GM23338 (cell line): ENCODE data around the gene KCNMA1. TPM values are rescaled to one million over a fixed set of nuclear protein-coding genes. Genes with fewer than 3 reads are reported as not detected.

ENCODE experiments used
- ATAC-seq: fragments of 200-7000 bp; cut with Tn5 transposase; 3 replicates; pipeline ENCODE4 v1.9.1; 2020
- DNase-seq: peaks from one replicate; pipeline ENCODE4 v3.0.0-alpha.2; 2015; ENCODE audit warnings: low spot score
- H2AFZ ChIP-seq: fragments of 200-600 bp; sonication (generic); 2 replicates; pipeline ENCODE4 v1.8.0; 2016; ENCODE audit warnings: antibody characterized with exemption, mild to moderate bottlenecking, moderate library complexity
- H3F3A ChIP-seq: fragments of 200-600 bp; sonication (generic); replicated peaks from 2 replicates; pipeline ENCODE4 v1.8.0; 2017; ENCODE audit warnings: antibody characterized with exemption, mixed run types, low read depth
- H3K27ac ChIP-seq: fragments of 200-600 bp; sonication (generic); 2 replicates; pipeline ENCODE4 v1.6.1; 2016; ENCODE audit warnings: low read depth
- H3K27me3 ChIP-seq: fragments of 200-600 bp; sonication (generic); 2 replicates; pipeline ENCODE4 v1.8.0; 2016; ENCODE audit warnings: mild to moderate bottlenecking, mixed run types, moderate library complexity; ENCODE audit not compliant: insufficient read depth
- H3K36me3 ChIP-seq: fragments of 200-600 bp; sonication (generic); 2 replicates; pipeline ENCODE4 v1.8.0; 2016; ENCODE audit warnings: mild to moderate bottlenecking; ENCODE audit not compliant: insufficient read depth
- H3K4me1 ChIP-seq: fragments of 200-600 bp; sonication (generic); 2 replicates; pipeline ENCODE4 v1.8.0; 2016; ENCODE audit warnings: mild to moderate bottlenecking, moderate library complexity; ENCODE audit not compliant: insufficient read depth
- H3K4me2 ChIP-seq: fragments of 200-600 bp; sonication (generic); 2 replicates; pipeline ENCODE4 v1.7.1; 2017; ENCODE audit warnings: mixed run types
- H3K4me3 ChIP-seq: fragments of 200-600 bp; sonication (generic); 2 replicates; pipeline ENCODE4 v1.6.1; 2016; ENCODE audit warnings: mixed run types
- H3K79me2 ChIP-seq: fragments of 200-600 bp; sonication (generic); replicated peaks from 2 replicates; pipeline ENCODE4 v1.8.0; 2017; ENCODE audit warnings: mild to moderate bottlenecking; ENCODE audit not compliant: insufficient read depth
- H3K9me2 ChIP-seq: fragments of 200-600 bp; sonication (generic); 2 replicates; pipeline ENCODE4 v1.8.0; 2017; ENCODE audit not compliant: insufficient read depth
- H4K20me1 ChIP-seq: fragments of 200-600 bp; sonication (generic); replicated peaks from 2 replicates; pipeline ENCODE4 v1.8.0; 2017; ENCODE audit warnings: mild to moderate bottlenecking; ENCODE audit not compliant: insufficient read depth
- H3K27ac Mint-ChIP-seq: 2 replicates; pipeline ENCODE4 v1.8.0; 2020; ENCODE audit warnings: inconsistent platforms, mild to moderate bottlenecking, moderate library complexity, mixed read lengths
- H3K27me3 Mint-ChIP-seq: 3 replicates; pipeline ENCODE4 v1.8.0; 2022; ENCODE audit warnings: low read depth, mild to moderate bottlenecking, moderate library complexity, mixed read lengths, inconsistent platforms; ENCODE audit not compliant: insufficient read depth, poor library complexity
- H3K36me3 Mint-ChIP-seq: 3 replicates; pipeline ENCODE4 v1.8.0; 2021; ENCODE audit warnings: low read depth, mild to moderate bottlenecking, inconsistent platforms, moderate library complexity, mixed read lengths
- H3K4me1 Mint-ChIP-seq: 3 replicates; pipeline ENCODE4 v1.8.0; 2020; ENCODE audit warnings: mild to moderate bottlenecking, inconsistent platforms, mixed read lengths
- H3K4me3 Mint-ChIP-seq: 3 replicates; pipeline ENCODE4 v1.8.0; 2021; ENCODE audit warnings: moderate library complexity, mild to moderate bottlenecking, inconsistent platforms, mixed read lengths
- H3K9me3 Mint-ChIP-seq: 3 replicates; pipeline ENCODE4 v1.8.0; 2020; ENCODE audit warnings: moderate library complexity, mild to moderate bottlenecking, inconsistent platforms, mixed read lengths
- EZH2 ChIP-seq: fragments of 200-600 bp; sonication (generic); IDR thresholded peaks from one replicate; pipeline ENCODE4 v1.8.0; 2017; ENCODE audit warnings: antibody characterized with exemption, mild to moderate bottlenecking, low read depth; ENCODE audit not compliant: unreplicated experiment
- JUNB ChIP-seq: IDR thresholded peaks from one replicate; pipeline ENCODE4 v1.6.1; 2016; ENCODE audit warnings: antibody characterized with exemption; ENCODE audit not compliant: unreplicated experiment
- NANOG ChIP-seq: IDR thresholded peaks from 2 replicates; pipeline ENCODE4 v1.6.1; 2016; ENCODE audit warnings: antibody characterized with exemption, borderline replicate concordance
- POLR2AphosphoS5 ChIP-seq: IDR thresholded peaks from 2 replicates; pipeline ENCODE4 v1.6.1; 2016; ENCODE audit warnings: antibody characterized with exemption, low read depth
- ZNF331 ChIP-seq: fragments of 250-450 bp; sonication (Bioruptor Pico); IDR thresholded peaks from 2 replicates; pipeline ENCODE4 v1.5.0; 2020; ENCODE audit warnings: low read depth, mild to moderate bottlenecking, moderate library complexity
- ZNF462 ChIP-seq: fragments of 250-450 bp; sonication (Bioruptor Pico); IDR thresholded peaks from 2 replicates; pipeline ENCODE4 v1.5.0; 2020; ENCODE audit warnings: mild to moderate bottlenecking, moderate library complexity
- polyA plus RNA-seq: library from polyadenylated mRNA; unstranded; fragments of >200 nt; fragmentation: Nextera tagmentation; extraction: Ambion mirVana; gene quantifications from 2 replicates; pipeline ENCODE4 v1.2.1, GENCODE V29; 2016
- total RNA-seq: library from RNA; depleted of rRNA; stranded (reverse); fragments of >200 nt; shearing (Covaris generic); gene quantifications from 2 replicates; pipeline ENCODE4 v1.2.3, GENCODE V29; 2014

KCNMA1 gene
- total and polyA plus RNA-seq, 2 experiments from 2014 or later: 8.2 to 9.0 TPM

- peaks cover 5% of the 10 kb centered on the region for H3K27me3 Mint-ChIP-seq
- Histone ChIP-seq H3K4me3 (no peak overlapping the region), H3K9me2 (peaks cover 4% of the 10 kb centered on the region; the same call in 1 of the 2 replicates), H3K27me3 (no peaks in the 10 kb centered on the region), H2AFZ (no peak overlapping the region), H3K36me3 (no peaks in the 10 kb centered on the region), H3K27ac (no peak overlapping the region), H3F3A (no peaks in the 10 kb centered on the region), H3K4me2 (no peak overlapping the region), H4K20me1 (no peaks in the 10 kb centered on the region), H3K79me2 (no peaks in the 10 kb centered on the region), H3K4me1 (no peaks in the 10 kb centered on the region; the same call in 1 of the 2 replicates)
- ATAC-seq: no peak
- H3K27ac Mint-ChIP-seq: no peak overlapping the region
- H3K36me3 Mint-ChIP-seq: no peaks in the 10 kb centered on the region
- no peak overlapping the region for H3K4me3 Mint-ChIP-seq
- peaks cover 8% of the 10 kb centered on the region; the same call in 2 of the 3 replicates for H3K4me1 Mint-ChIP-seq
- no peaks in the 10 kb centered on the region for H3K9me3 Mint-ChIP-seq
- TF ChIP-seq ZNF462: no peak
- TF ChIP-seq NANOG: no peak
- no peak for TF ChIP-seq POLR2AphosphoS5
- no peak for DNase-seq
Measured at GRCh38 chr10:77052593-77052992, 585.0 kb downstream of the KCNMA1 start.

GRCh38 chr10:77051837-77052236, 585.8 kb downstream of the KCNMA1 start:
- no peaks in the 10 kb centered on the region for H3K79me2 ChIP-seq
- Mint-ChIP-seq H3K9me3 (no peaks in the 10 kb centered on the region), H3K4me1 (peaks cover 8% of the 10 kb centered on the region; the same call in 2 of the 3 replicates), H3K27ac (no peak overlapping the region), H3K36me3 (no peaks in the 10 kb centered on the region), H3K4me3 (no peak overlapping the region), H3K27me3 (peaks cover 5% of the 10 kb centered on the region)
- no peaks in the 10 kb centered on the region for H3F3A ChIP-seq
- DNase-seq: no peak
- no peaks in the 10 kb centered on the region for H3K27me3 ChIP-seq
- ATAC-seq: no peak
- no peak overlapping the region for H2AFZ ChIP-seq
- peaks cover 4% of the 10 kb centered on the region; the same call in 1 of the 2 replicates for H3K9me2 ChIP-seq
- no peaks in the 10 kb centered on the region for H3K36me3 ChIP-seq
- H3K27ac ChIP-seq: no peak overlapping the region
- no peaks in the 10 kb centered on the region for H4K20me1 ChIP-seq
- no peak overlapping the region for H3K4me3 ChIP-seq
- H3K4me2 ChIP-seq: no peak overlapping the region
- H3K4me1 ChIP-seq: no peaks in the 10 kb centered on the region; the same call in 1 of the 2 replicates
- TF ChIP-seq EZH2 (no peak), ZNF462 (no peak), ZNF331 (CRISPR knock-in tag) (no peak), JUNB (no peak), NANOG (no peak)
